ENCODE measurements around the gene DNAH3.
"Not testable (repeated sequence)": the region's sequence is repeated elsewhere in the genome, so short reads cannot be mapped to it uniquely, and the experiment has no call there.

The DNAH3 gene

GRCh38 chr16:21186326-21186691 is 35.7 kb upstream of the DNAH3 start:
- H3K36me3 ChIP-seq (ENCODE audit: control insufficient read depth in 1 of 2, insufficient read depth in 2 of 2, low read length in 2 of 2): peaks cover 7 to 8% of the 10 kb centered on the region in 2 donors
- no peak overlapping the region for H3K27ac ChIP-seq (ENCODE audit: low read depth, low read length)

DNA sequence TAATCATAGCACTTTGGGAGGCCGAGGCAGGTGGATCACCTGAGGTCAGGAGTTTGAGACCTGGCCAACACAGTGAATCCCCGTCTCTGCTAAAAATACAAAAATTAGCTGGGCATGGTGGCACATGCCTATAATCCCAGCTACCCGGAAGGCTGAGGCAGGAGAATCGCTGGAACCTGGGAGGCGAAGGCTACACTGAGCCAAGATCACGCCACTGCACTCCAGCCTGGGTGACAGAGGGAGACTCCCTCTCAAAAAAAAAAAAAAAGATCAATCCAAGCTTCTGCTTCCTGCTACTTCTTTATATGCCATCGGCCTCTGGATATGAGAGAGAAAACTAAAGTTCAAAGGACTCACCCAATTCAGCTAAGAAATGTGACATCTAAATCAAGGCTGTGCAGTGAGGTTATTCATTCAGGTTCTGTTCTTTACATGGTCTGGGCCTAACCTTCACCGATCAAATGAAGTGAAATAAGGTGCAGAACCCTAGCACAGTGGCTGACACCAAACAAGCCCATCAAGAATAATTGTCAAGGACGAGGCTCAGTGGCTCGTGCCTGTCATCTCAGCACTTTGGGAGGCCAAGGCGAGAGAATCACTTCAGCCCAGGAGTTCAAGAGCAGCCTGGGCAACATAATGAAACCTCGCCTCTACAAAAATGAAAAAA is 35.1 kb upstream of the DNAH3 start:
- Histone ChIP-seq H3K36me3 (ENCODE audit: control insufficient read depth in 1 of 2, insufficient read depth in 2 of 2, low read length in 2 of 2) (peaks cover 9 to 13% of the 10 kb centered on the region in 2 donors), H3K27ac (ENCODE audit: low read depth, low read length) (no peak overlapping the region), H3K4me1 (ENCODE audit: control insufficient read depth in 1 of 2, insufficient read depth in 2 of 2, low read length in 2 of 2) (peaks cover 4 to 5% of the 10 kb centered on the region in 2 donors), H3K4me3 (ENCODE audit: low read depth in 1 of 2, low read length in 2 of 2) (no peak overlapping the region), H3K9me3 (ENCODE audit: control insufficient read depth in 1 of 2, low read length in 2 of 2) (no peaks in the 10 kb centered on the region), H3K27me3 (ENCODE audit: control insufficient read depth in 1 of 2, insufficient read depth in 2 of 2, low read length in 2 of 2) (no peaks in the 10 kb centered on the region), H3K9ac (ENCODE audit: low read depth in 1 of 2, low read length in 2 of 2) (no peak overlapping the region)

More at GRCh38 chr16:21186326-21186691, 35.7 kb upstream of the DNAH3 start:
- no peaks in the 10 kb centered on the region for H3K27me3 ChIP-seq (ENCODE audit: control insufficient read depth in 1 of 2, insufficient read depth in 2 of 2, low read length in 2 of 2)
- H3K9me3 ChIP-seq (ENCODE audit: control insufficient read depth in 1 of 2, low read length in 2 of 2): no peaks in the 10 kb centered on the region
- H3K4me3 ChIP-seq (ENCODE audit: low read depth in 1 of 2, low read length in 2 of 2): no peak overlapping the region
- no peak overlapping the region for H3K9ac ChIP-seq (ENCODE audit: low read depth in 1 of 2, low read length in 2 of 2)
- peaks cover 4 to 5% of the 10 kb centered on the region in 2 donors for H3K4me1 ChIP-seq (ENCODE audit: control insufficient read depth in 1 of 2, insufficient read depth in 2 of 2, low read length in 2 of 2)

GRCh38 chr16:21184834-21185233 is 34.2 kb upstream of the DNAH3 start:
- Histone ChIP-seq H3K9ac (ENCODE audit: low read depth in 1 of 2, low read length in 2 of 2) (no peak overlapping the region), H3K9me3 (ENCODE audit: control insufficient read depth in 1 of 2, low read length in 2 of 2) (no peaks in the 10 kb centered on the region), H3K27me3 (ENCODE audit: control insufficient read depth in 1 of 2, insufficient read depth in 2 of 2, low read length in 2 of 2) (no peaks in the 10 kb centered on the region), H3K27ac (ENCODE audit: low read depth, low read length) (no peak overlapping the region), H3K36me3 (ENCODE audit: control insufficient read depth in 1 of 2, insufficient read depth in 2 of 2, low read length in 2 of 2) (peaks cover 9 to 15% of the 10 kb centered on the region in 2 donors), H3K4me1 (ENCODE audit: control insufficient read depth in 1 of 2, insufficient read depth in 2 of 2, low read length in 2 of 2) (peaks cover 4 to 5% of the 10 kb centered on the region in 2 donors), H3K4me3 (ENCODE audit: low read depth in 1 of 2, low read length in 2 of 2) (no peak overlapping the region)

DNA sequence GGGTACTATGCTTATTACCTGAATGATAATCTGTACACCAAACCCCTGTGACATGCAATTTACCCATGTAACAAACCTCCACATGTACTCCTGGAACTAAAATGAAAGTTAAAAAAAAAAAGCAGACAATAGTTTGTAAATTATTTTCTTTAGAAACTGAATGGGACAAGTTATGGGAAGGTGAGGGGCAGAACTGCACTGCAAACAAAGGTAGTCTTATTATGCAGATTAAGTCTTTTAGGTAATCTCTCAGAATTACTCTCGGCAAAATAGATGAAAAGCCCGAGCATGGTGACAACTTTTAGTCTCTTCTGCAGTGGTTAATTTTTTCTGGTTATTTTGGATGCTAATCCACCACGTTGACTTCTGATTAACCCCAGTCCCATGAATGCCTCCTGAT is 33.3 kb upstream of the DNAH3 start:
- no peaks in the 10 kb centered on the region for H3K9me3 ChIP-seq (ENCODE audit: control insufficient read depth in 1 of 2, low read length in 2 of 2)
- no peak overlapping the region for H3K9ac ChIP-seq (ENCODE audit: low read depth in 1 of 2, low read length in 2 of 2)
- no peaks in the 10 kb centered on the region for H3K27me3 ChIP-seq (ENCODE audit: control insufficient read depth in 1 of 2, insufficient read depth in 2 of 2, low read length in 2 of 2)
- H3K4me3 ChIP-seq (ENCODE audit: low read depth in 1 of 2, low read length in 2 of 2): no peak overlapping the region
- H3K36me3 ChIP-seq (ENCODE audit: control insufficient read depth in 1 of 2, insufficient read depth in 2 of 2, low read length in 2 of 2): peaks cover 9 to 21% of the 10 kb centered on the region in 2 donors
- peaks cover 4 to 5% of the 10 kb centered on the region in 2 donors for H3K4me1 ChIP-seq (ENCODE audit: control insufficient read depth in 1 of 2, insufficient read depth in 2 of 2, low read length in 2 of 2)
- no peak overlapping the region for H3K27ac ChIP-seq (ENCODE audit: low read depth, low read length)

DNA sequence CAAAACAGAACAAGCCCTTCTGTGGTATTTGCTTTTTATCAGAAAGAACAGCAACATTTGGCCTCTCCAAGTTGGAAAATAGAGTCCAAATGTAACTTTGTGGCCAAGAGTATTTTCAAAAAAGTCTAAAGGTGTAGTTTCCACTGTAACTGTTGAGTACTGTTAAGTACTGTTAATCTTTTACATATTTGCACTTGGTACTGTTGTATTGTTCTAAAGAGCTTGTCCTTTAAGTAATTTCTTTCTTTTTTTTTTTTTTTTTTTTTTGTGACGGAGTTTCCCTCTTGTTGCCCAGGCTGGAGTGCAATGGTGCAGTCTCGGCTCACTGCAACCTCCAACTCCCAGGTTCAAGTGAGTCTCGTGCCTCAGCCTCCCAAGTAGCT is 29.3 kb upstream of the DNAH3 start:
- Histone ChIP-seq H3K9me3 (ENCODE audit: control insufficient read depth in 1 of 2, low read length in 2 of 2) (no peaks in the 10 kb centered on the region), H3K27me3 (ENCODE audit: control insufficient read depth in 1 of 2, insufficient read depth in 2 of 2, low read length in 2 of 2) (no peaks in the 10 kb centered on the region), H3K36me3 (ENCODE audit: control insufficient read depth in 1 of 2, insufficient read depth in 2 of 2, low read length in 2 of 2) (peaks cover 9 to 30% of the 10 kb centered on the region in 2 donors), H3K27ac (ENCODE audit: low read depth, low read length) (no peak overlapping the region), H3K4me3 (ENCODE audit: low read depth in 1 of 2, low read length in 2 of 2) (no peak overlapping the region), H3K4me1 (ENCODE audit: control insufficient read depth in 1 of 2, insufficient read depth in 2 of 2, low read length in 2 of 2) (no peaks in the 10 kb centered on the region), H3K9ac (ENCODE audit: low read depth in 1 of 2, low read length in 2 of 2) (no peak overlapping the region)

- Histone ChIP-seq H3K36me3 (ENCODE audit: control insufficient read depth in 1 of 2, insufficient read depth in 2 of 2, low read length in 2 of 2) (peaks cover 9 to 33% of the 10 kb centered on the region in 2 donors), H3K4me3 (ENCODE audit: low read depth in 1 of 2, low read length in 2 of 2) (no peak overlapping the region), H3K4me1 (ENCODE audit: control insufficient read depth in 1 of 2, insufficient read depth in 2 of 2, low read length in 2 of 2) (no peaks in the 10 kb centered on the region), H3K9me3 (ENCODE audit: control insufficient read depth in 1 of 2, low read length in 2 of 2) (no peaks in the 10 kb centered on the region), H3K27ac (ENCODE audit: low read depth, low read length) (no peak overlapping the region), H3K9ac (ENCODE audit: low read depth in 1 of 2, low read length in 2 of 2) (no peak overlapping the region), H3K27me3 (ENCODE audit: control insufficient read depth in 1 of 2, insufficient read depth in 2 of 2, low read length in 2 of 2) (no peaks in the 10 kb centered on the region)
These were observed 28.7 kb upstream of the DNAH3 start for GRCh38 chr16:21179126-21179982.

- Histone ChIP-seq H3K4me1 (ENCODE audit: control insufficient read depth in 1 of 2, insufficient read depth in 2 of 2, low read length in 2 of 2) (no peaks in the 10 kb centered on the region), H3K27ac (ENCODE audit: low read depth, low read length) (no peak overlapping the region), H3K9ac (ENCODE audit: low read depth in 1 of 2, low read length in 2 of 2) (no peak overlapping the region), H3K27me3 (ENCODE audit: control insufficient read depth in 1 of 2, insufficient read depth in 2 of 2, low read length in 2 of 2) (no peaks in the 10 kb centered on the region), H3K36me3 (ENCODE audit: control insufficient read depth in 1 of 2, insufficient read depth in 2 of 2, low read length in 2 of 2) (peaks cover 14 to 32% of the 10 kb centered on the region in 2 donors), H3K4me3 (ENCODE audit: low read depth in 1 of 2, low read length in 2 of 2) (no peak overlapping the region), H3K9me3 (ENCODE audit: control insufficient read depth in 1 of 2, low read length in 2 of 2) (no peaks in the 10 kb centered on the region)
These were observed 24.8 kb upstream of the DNAH3 start for GRCh38 chr16:21175397-21175796.

DNA sequence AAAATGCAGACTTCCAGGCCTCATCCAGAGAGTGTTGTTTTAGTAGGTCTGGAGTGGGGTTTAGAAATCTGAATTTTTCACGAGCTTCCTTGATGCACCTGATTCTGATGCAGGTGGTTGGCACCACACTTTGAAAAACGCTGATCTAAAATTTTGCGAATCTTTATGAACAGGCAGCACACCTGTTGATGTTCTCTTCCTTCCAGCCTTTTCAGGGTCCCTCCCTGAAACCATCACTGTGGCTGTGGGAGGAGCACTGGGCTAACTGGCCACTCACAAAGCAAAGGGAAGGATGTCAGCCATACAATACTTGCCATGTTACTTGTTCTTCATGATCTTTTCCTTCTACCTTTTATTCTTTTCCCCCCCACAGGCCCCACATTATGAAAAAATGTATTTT is 22.0 kb upstream of the DNAH3 start:
- Histone ChIP-seq H3K27ac (ENCODE audit: low read depth, low read length) (no peak overlapping the region), H3K4me3 (ENCODE audit: low read depth in 1 of 2, low read length in 2 of 2) (no peak overlapping the region), H3K9me3 (ENCODE audit: control insufficient read depth in 1 of 2, low read length in 2 of 2) (no peaks in the 10 kb centered on the region), H3K36me3 (ENCODE audit: control insufficient read depth in 1 of 2, insufficient read depth in 2 of 2, low read length in 2 of 2) (peaks cover 17 to 23% of the 10 kb centered on the region in 2 donors), H3K4me1 (ENCODE audit: control insufficient read depth in 1 of 2, insufficient read depth in 2 of 2, low read length in 2 of 2) (no peaks in the 10 kb centered on the region), H3K9ac (ENCODE audit: low read depth in 1 of 2, low read length in 2 of 2) (no peak overlapping the region), H3K27me3 (ENCODE audit: control insufficient read depth in 1 of 2, insufficient read depth in 2 of 2, low read length in 2 of 2) (no peaks in the 10 kb centered on the region)

- H3K27me3 ChIP-seq (ENCODE audit: control insufficient read depth in 1 of 2, insufficient read depth in 2 of 2, low read length in 2 of 2); H3K27ac ChIP-seq (ENCODE audit: low read depth, low read length); H3K9ac ChIP-seq (ENCODE audit: low read depth in 1 of 2, low read length in 2 of 2); H3K9me3 ChIP-seq (ENCODE audit: control insufficient read depth in 1 of 2, low read length in 2 of 2); H3K4me1 ChIP-seq (ENCODE audit: control insufficient read depth in 1 of 2, insufficient read depth in 2 of 2, low read length in 2 of 2); H3K4me3 ChIP-seq (ENCODE audit: low read depth in 1 of 2, low read length in 2 of 2): not testable (repeated sequence)
- peaks cover 25 to 34% of the 10 kb centered on the region in 2 donors for H3K36me3 ChIP-seq (ENCODE audit: control insufficient read depth in 1 of 2, insufficient read depth in 2 of 2, low read length in 2 of 2)
These were observed 19.5 kb upstream of the DNAH3 start for GRCh38 chr16:21170116-21170515.

GRCh38 chr16:21169249-21169981 is 18.8 kb upstream of the DNAH3 start:
- no peak overlapping the region for H3K9ac ChIP-seq (ENCODE audit: low read depth in 1 of 2, low read length in 2 of 2)
- H3K27ac ChIP-seq (ENCODE audit: low read depth, low read length): no peak overlapping the region
- no peaks in the 10 kb centered on the region for H3K4me1 ChIP-seq (ENCODE audit: control insufficient read depth in 1 of 2, insufficient read depth in 2 of 2, low read length in 2 of 2)
- no peaks in the 10 kb centered on the region for H3K27me3 ChIP-seq (ENCODE audit: control insufficient read depth in 1 of 2, insufficient read depth in 2 of 2, low read length in 2 of 2)
- H3K36me3 ChIP-seq (ENCODE audit: control insufficient read depth in 1 of 2, insufficient read depth in 2 of 2, low read length in 2 of 2): peaks cover 25 to 34% of the 10 kb centered on the region in 2 donors
- H3K4me3 ChIP-seq (ENCODE audit: low read depth in 1 of 2, low read length in 2 of 2): no peak overlapping the region
- no peaks in the 10 kb centered on the region for H3K9me3 ChIP-seq (ENCODE audit: control insufficient read depth in 1 of 2, low read length in 2 of 2)
